Liver (tissue), 3 donors: ENCODE results near the gene OR8D2.

ENCODE experiments used
- EGR1 ChIP-seq, 2 donors: IDR thresholded peaks; 2 replicates each; pipeline ENCODE4 v1.6.1; 2016 to 2018; ENCODE audit warnings: antibody characterized with exemption in 2 of 2, low read depth in 2 of 2
- GABPA ChIP-seq, 2 donors: IDR thresholded peaks in 1 of 2; conservative IDR thresholded peaks in 1 of 2; 2 replicates each; pipeline ENCODE4 v1.6.1; 2016; ENCODE audit warnings: antibody characterized with exemption in 2 of 2, mild to moderate bottlenecking in 1 of 2, moderate library complexity in 1 of 2
- SP1 ChIP-seq: IDR thresholded peaks from 2 replicates; pipeline ENCODE4 v1.6.1; 2018; ENCODE audit warnings: antibody characterized with exemption, mild to moderate bottlenecking
- TAF1 ChIP-seq: conservative IDR thresholded peaks from 2 replicates; pipeline ENCODE4 v1.6.1; 2016; ENCODE audit warnings: antibody characterized with exemption, mild to moderate bottlenecking
- TF ChIP-seq, protein P1 (sequence below): fragments of 150-350 bp; IDR thresholded peaks from 2 replicates; pipeline ENCODE4 v1.5.1; 2017; ENCODE audit warnings: improper control_type of control experiment, low read depth, low read length; ENCODE audit not compliant: missing input control
- TF ChIP-seq, protein P2 (sequence below): IDR thresholded peaks from 2 replicates; pipeline ENCODE4 v1.6.1; 2016; ENCODE audit warnings: antibody characterized with exemption
- TF ChIP-seq, protein P3 (sequence below): IDR thresholded peaks from 2 replicates; pipeline ENCODE4 v1.6.1; 2016; ENCODE audit warnings: antibody characterized with exemption
- donor health status: healthy.
- donor health status: healthy.

DNA sequence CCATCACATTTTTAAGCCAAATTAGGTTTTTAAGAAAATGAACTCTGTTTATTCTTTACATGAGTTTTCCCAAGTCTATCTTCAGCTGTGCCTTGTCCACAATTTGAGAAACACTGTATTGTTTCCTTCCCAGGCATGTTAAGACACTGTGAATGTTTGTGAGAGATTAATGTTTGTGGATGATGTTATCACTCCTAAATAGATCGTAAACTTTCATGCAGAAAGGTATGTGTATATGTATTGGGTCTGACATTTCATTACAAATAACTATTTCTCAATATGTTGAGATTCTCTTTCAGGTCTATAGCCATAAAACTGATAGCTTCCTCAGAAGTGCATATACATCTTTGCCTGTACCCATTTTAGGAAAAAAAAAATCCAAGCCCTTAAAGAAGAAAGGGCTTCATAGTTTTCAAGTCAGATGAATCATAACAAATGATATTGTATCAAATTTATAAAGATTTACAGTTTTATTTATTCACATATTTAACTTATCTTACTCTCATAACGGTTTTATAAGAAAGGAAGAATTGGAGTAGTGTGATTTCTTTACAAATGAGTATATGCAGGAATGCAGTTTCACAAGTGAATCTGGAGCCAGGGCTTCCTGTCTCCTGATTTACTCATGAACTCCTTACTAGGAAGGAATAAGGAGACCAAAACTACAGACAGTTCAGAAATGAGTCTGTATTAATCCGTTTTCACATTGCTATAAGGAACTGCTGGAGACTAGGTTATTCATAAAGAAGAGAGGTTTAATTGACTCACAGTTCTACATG is 17.5 kb downstream of the OR8D2 start:
- TF ChIP-seq, protein P1, sequence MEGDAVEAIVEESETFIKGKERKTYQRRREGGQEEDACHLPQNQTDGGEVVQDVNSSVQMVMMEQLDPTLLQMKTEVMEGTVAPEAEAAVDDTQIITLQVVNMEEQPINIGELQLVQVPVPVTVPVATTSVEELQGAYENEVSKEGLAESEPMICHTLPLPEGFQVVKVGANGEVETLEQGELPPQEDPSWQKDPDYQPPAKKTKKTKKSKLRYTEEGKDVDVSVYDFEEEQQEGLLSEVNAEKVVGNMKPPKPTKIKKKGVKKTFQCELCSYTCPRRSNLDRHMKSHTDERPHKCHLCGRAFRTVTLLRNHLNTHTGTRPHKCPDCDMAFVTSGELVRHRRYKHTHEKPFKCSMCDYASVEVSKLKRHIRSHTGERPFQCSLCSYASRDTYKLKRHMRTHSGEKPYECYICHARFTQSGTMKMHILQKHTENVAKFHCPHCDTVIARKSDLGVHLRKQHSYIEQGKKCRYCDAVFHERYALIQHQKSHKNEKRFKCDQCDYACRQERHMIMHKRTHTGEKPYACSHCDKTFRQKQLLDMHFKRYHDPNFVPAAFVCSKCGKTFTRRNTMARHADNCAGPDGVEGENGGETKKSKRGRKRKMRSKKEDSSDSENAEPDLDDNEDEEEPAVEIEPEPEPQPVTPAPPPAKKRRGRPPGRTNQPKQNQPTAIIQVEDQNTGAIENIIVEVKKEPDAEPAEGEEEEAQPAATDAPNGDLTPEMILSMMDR = no peak
- no peak for TF ChIP-seq TAF1
- TF ChIP-seq, protein P2, sequence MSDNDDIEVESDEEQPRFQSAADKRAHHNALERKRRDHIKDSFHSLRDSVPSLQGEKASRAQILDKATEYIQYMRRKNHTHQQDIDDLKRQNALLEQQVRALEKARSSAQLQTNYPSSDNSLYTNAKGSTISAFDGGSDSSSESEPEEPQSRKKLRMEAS = no peak
- TF ChIP-seq, protein P3, sequence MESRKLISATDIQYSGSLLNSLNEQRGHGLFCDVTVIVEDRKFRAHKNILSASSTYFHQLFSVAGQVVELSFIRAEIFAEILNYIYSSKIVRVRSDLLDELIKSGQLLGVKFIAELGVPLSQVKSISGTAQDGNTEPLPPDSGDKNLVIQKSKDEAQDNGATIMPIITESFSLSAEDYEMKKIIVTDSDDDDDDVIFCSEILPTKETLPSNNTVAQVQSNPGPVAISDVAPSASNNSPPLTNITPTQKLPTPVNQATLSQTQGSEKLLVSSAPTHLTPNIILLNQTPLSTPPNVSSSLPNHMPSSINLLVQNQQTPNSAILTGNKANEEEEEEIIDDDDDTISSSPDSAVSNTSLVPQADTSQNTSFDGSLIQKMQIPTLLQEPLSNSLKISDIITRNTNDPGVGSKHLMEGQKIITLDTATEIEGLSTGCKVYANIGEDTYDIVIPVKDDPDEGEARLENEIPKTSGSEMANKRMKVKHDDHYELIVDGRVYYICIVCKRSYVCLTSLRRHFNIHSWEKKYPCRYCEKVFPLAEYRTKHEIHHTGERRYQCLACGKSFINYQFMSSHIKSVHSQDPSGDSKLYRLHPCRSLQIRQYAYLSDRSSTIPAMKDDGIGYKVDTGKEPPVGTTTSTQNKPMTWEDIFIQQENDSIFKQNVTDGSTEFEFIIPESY = no peak
- no peak for TF ChIP-seq EGR1 (IDR thresholded peaks at IDR 0.05; ENCODE audit: low read depth in 2 of 2)
- no peak for TF ChIP-seq GABPA (IDR thresholded peaks at IDR 0.05 in 1 of 2, conservative IDR thresholded peaks at IDR 0.05 in 1 of 2)
- no peak for TF ChIP-seq SP1
